KOPT-K1 (cell line): ENCODE measurements around the gene RTP5.
A peak's percentile ranks its signal among the peaks of the same experiment; 100 is the strongest.

Source experiments
- H3K27ac ChIP-seq: fragments of 200-600 bp; sonication (generic); 2 replicates; pipeline ENCODE4 v1.5.1; 2016; ENCODE audit warnings: antibody characterized with exemption, mild to moderate bottlenecking, low read depth, low read length; ENCODE audit not compliant: poor library complexity, severe bottlenecking
- H3K36me3 ChIP-seq: fragments of 200-600 bp; sonication (generic); 2 replicates; pipeline ENCODE4 v1.5.1; 2017; ENCODE audit warnings: antibody characterized with exemption, mild to moderate bottlenecking, low read length, moderate library complexity; ENCODE audit not compliant: insufficient read depth
- H3K9me3 ChIP-seq: fragments of 200-600 bp; sonication (generic); 2 replicates; pipeline ENCODE4 v1.5.1; 2017; ENCODE audit warnings: antibody characterized with exemption, low read length, mild to moderate bottlenecking; ENCODE audit not compliant: insufficient read depth, poor library complexity, severe bottlenecking

RTP5 gene

DNA sequence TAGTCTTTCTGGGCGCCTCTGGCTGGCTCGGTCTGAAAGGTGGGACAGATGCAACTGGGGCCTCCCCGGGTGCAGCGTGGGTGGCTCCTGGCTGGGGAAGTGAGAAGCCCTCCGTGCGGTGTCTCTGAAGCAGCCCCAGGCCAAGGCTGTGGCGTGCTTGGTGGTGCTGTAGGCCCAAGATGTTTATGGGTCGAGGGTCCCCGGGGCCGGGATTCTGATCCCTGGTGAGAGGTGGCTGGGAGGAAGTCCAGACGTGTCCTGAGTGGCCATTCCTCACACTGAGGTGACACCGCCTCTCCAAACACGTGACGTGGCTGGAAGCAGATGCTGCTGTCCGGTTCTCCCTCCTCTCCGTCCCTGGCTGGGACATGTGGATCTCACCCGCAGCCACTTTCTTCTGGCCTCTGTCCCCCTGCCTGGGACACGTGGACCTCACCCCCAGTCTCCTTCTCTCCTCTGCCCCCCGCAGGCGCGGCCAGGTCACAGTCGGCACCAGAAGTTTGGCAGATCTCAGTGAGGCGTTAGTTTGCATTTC lies 12.6 kb downstream of the RTP5 start:
- Histone ChIP-seq H3K36me3 (peaks cover 14% of the 10 kb centered on the region), H3K9me3 (no peaks in the 10 kb centered on the region), H3K27ac (peak overlapping the region; percentile 93)

- H3K9me3 ChIP-seq = peaks cover 7% of the 10 kb centered on the region
- peaks cover 27% of the 10 kb centered on the region for H3K36me3 ChIP-seq
- H3K27ac ChIP-seq = peak overlapping the region; percentile 81
These were observed 15.4 kb downstream of the RTP5 start for GRCh38 chr2:241884951-241885290.

GRCh38 chr2:241885291-241885945 lies 15.9 kb downstream of the RTP5 start:
- H3K9me3 ChIP-seq = peaks cover 7% of the 10 kb centered on the region
- H3K36me3 ChIP-seq = peaks cover 32% of the 10 kb centered on the region
- peak overlapping the region; percentile 81 for H3K27ac ChIP-seq

GRCh38 chr2:241885946-241886643 lies 16.6 kb downstream of the RTP5 start:
- peaks cover 7% of the 10 kb centered on the region for H3K9me3 ChIP-seq
- H3K36me3 ChIP-seq = peaks cover 39% of the 10 kb centered on the region
- peak overlapping the region; percentile 81 for H3K27ac ChIP-seq

DNA sequence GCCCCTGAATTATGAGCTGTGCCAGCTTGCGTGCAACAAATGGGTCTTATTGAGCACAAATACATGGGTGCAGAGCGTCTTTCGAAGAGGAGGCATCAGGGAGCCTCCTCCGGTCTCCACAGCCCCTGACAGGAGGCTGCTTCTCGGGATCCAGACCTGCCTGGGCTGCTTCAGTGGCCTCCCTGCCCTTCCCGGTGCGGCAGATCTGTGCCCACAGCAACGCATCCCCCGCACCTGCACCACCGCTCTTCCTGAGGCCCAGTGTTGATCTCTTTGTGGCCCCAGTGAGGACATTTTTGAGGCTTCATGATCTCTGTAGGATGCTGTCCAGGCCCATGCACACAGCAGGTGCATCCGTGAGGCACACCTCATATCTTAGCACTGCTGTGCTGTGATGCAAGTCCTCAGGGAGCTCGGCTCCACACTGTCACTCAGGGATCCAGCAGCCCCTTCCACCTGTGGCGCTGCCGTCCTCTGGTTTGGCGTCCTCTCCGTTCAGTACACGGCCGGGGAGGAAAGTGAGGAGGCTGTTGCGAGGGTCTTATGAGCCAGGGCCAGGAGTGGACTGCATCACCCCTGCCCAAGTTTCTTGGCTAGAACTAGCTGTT lies 17.4 kb downstream of the RTP5 start:
- H3K36me3 ChIP-seq = peaks cover 47% of the 10 kb centered on the region
- H3K27ac ChIP-seq = peak overlapping the region; percentile 81
- H3K9me3 ChIP-seq = peaks cover 7% of the 10 kb centered on the region

- peaks cover 55% of the 10 kb centered on the region for H3K36me3 ChIP-seq
- peak overlapping the region; percentile 81 for H3K27ac ChIP-seq
- peaks cover 7% of the 10 kb centered on the region for H3K9me3 ChIP-seq
These were observed 18.4 kb downstream of the RTP5 start for GRCh38 chr2:241887806-241888522.

- H3K9me3 ChIP-seq = peaks cover 7% of the 10 kb centered on the region
- H3K27ac ChIP-seq = peak overlapping the region; percentile 22
- H3K36me3 ChIP-seq = peaks cover 55% of the 10 kb centered on the region
These were observed 19.1 kb downstream of the RTP5 start for GRCh38 chr2:241888641-241889040.

GRCh38 chr2:241890524-241891235 lies 21.2 kb downstream of the RTP5 start:
- no peak overlapping the region for H3K27ac ChIP-seq
- H3K36me3 ChIP-seq = peaks cover 41% of the 10 kb centered on the region
- peaks cover 7% of the 10 kb centered on the region for H3K9me3 ChIP-seq

GRCh38 chr2:241891315-241891987 lies 21.9 kb downstream of the RTP5 start:
- Histone ChIP-seq H3K36me3 (peaks cover 41% of the 10 kb centered on the region), H3K9me3 (peaks cover 7% of the 10 kb centered on the region), H3K27ac (no peak overlapping the region)

DNA sequence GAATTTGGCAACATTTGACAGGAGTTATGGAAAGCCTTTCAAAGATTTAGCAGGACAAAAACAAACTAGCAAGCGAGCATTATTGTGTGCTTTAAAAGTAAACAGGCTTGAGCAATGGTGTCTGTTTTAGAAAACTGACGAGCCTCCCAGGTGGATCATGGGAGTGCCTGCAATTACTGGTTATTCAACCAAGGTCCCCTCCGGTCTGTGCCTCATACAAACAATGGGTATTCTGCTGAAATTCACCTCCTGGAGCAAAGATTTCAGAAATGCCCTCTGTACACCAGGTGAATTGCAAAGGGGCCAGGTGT lies 22.4 kb downstream of the RTP5 start:
- no peak overlapping the region for H3K27ac ChIP-seq
- H3K9me3 ChIP-seq = peaks cover 7% of the 10 kb centered on the region
- peaks cover 41% of the 10 kb centered on the region for H3K36me3 ChIP-seq

- H3K36me3 ChIP-seq = peaks cover 41% of the 10 kb centered on the region
- H3K9me3 ChIP-seq = peaks cover 7% of the 10 kb centered on the region
- no peak overlapping the region for H3K27ac ChIP-seq
These were observed 23.0 kb downstream of the RTP5 start for GRCh38 chr2:241892299-241893137.

- Histone ChIP-seq H3K36me3 (peaks cover 41% of the 10 kb centered on the region), H3K9me3 (peaks cover 7% of the 10 kb centered on the region), H3K27ac (no peak overlapping the region)
These were observed 23.7 kb downstream of the RTP5 start for GRCh38 chr2:241893265-241893664.

- Histone ChIP-seq H3K36me3 (peaks cover 35% of the 10 kb centered on the region), H3K27ac (no peak overlapping the region), H3K9me3 (peaks cover 1% of the 10 kb centered on the region)
These were observed 24.6 kb downstream of the RTP5 start for GRCh38 chr2:241894056-241894641.
